ENCODE measurements around the gene MESP1. TPM values are rescaled to one million over a fixed set of nuclear protein-coding genes. Genes with fewer than 3 reads are reported as not detected.

Gene MESP1
- total and polyA plus RNA-seq, 3 donors from 2014 or later = 2.5 to 6.0 (median 5.7) TPM

GRCh38 chr15:89769366-89769765 is 18.3 kb upstream of the MESP1 start:
- H3K27ac ChIP-seq = no peak overlapping the region
- no peaks in the 10 kb centered on the region for H3K27me3 ChIP-seq
- no peaks in the 10 kb centered on the region for H3K4me1 ChIP-seq
- intact Hi-C loops (cut with DNase I; ENCODE audit: low total_unique reads) = loop anchor here (10.0 kb wide), 1 partner anchor 105 kb away; no protein-coding TSS in a partner anchor
- no peaks in the 10 kb centered on the region for H3K9me3 ChIP-seq
- DNase-seq = no peak
- TF ChIP-seq CTCF (IDR thresholded peaks at IDR 0.05) (no peak), POLR2A (IDR thresholded peaks at IDR 0.05) (no peak)
- WGBS, 2 donors = 89 to 95% methylated on average over 3 of the region's 3 CpGs
- no peaks in the 10 kb centered on the region for H3K36me3 ChIP-seq (ENCODE audit: low read depth, missing control alignments)
- H3K4me3 ChIP-seq = no peak overlapping the region

- no peaks in the 10 kb centered on the region for H3K9me3 ChIP-seq
- no peak overlapping the region for H3K4me3 ChIP-seq
- no peaks in the 10 kb centered on the region for H3K27me3 ChIP-seq
- TF ChIP-seq POLR2A (IDR thresholded peaks at IDR 0.05) = no peak
- no peak for TF ChIP-seq CTCF (IDR thresholded peaks at IDR 0.05)
- no peaks in the 10 kb centered on the region for H3K4me1 ChIP-seq
- intact Hi-C loops (cut with DNase I; ENCODE audit: low total_unique reads) = loop anchor here (10.0 kb wide), 1 partner anchor 107 kb away; no protein-coding TSS in a partner anchor
- no peaks in the 10 kb centered on the region for H3K36me3 ChIP-seq (ENCODE audit: low read depth, missing control alignments)
- no peak overlapping the region for H3K27ac ChIP-seq
- DNase-seq = peak; percentile 63
- WGBS, 2 donors = 52 to 68% methylated on average over 4 to 7 of the region's 7 CpGs
These were observed 17.0 kb upstream of the MESP1 start for GRCh38 chr15:89768071-89768500.

- no peaks in the 10 kb centered on the region for H3K4me1 ChIP-seq
- no peak overlapping the region for H3K4me3 ChIP-seq
- no peak overlapping the region for H3K27ac ChIP-seq
- TF ChIP-seq CTCF (IDR thresholded peaks at IDR 0.05) (no peak), POLR2A (IDR thresholded peaks at IDR 0.05) (no peak)
- no peaks in the 10 kb centered on the region for H3K9me3 ChIP-seq
- H3K36me3 ChIP-seq (ENCODE audit: low read depth, missing control alignments) = no peaks in the 10 kb centered on the region
- intact Hi-C loops (cut with DNase I; ENCODE audit: low total_unique reads) = loop anchor here (10.0 kb wide), 1 partner anchor 107 kb away; no protein-coding TSS in a partner anchor
- no peak for DNase-seq
- WGBS, 2 donors = 79 to 82% methylated on average over 5 to 8 of the region's 8 CpGs
- no peaks in the 10 kb centered on the region for H3K27me3 ChIP-seq
These were observed 16.4 kb upstream of the MESP1 start for GRCh38 chr15:89767411-89767915.

- H3K4me1 ChIP-seq = no peaks in the 10 kb centered on the region
- H3K27ac ChIP-seq = no peak overlapping the region
- intact Hi-C loops (cut with DNase I; ENCODE audit: low total_unique reads) = loop anchor here (10.0 kb wide), 1 partner anchor 108 kb away; no protein-coding TSS in a partner anchor
- no peaks in the 10 kb centered on the region for H3K27me3 ChIP-seq
- no peaks in the 10 kb centered on the region for H3K36me3 ChIP-seq (ENCODE audit: low read depth, missing control alignments)
- no peak overlapping the region for H3K4me3 ChIP-seq
- 84 to 89% methylated on average over 6 to 16 of the region's 16 CpGs for WGBS, 2 donors
- no peaks in the 10 kb centered on the region for H3K9me3 ChIP-seq
- TF ChIP-seq CTCF (IDR thresholded peaks at IDR 0.05) (no peak), POLR2A (IDR thresholded peaks at IDR 0.05) (no peak)
- no peak for DNase-seq
These were observed 15.6 kb upstream of the MESP1 start for GRCh38 chr15:89766357-89767311.

Measured in testis (tissue), 3 donors.